GM19463 (cell line): ENCODE measurements around the gene C12orf75.
A peak's percentile ranks its signal among the peaks of the same experiment; 100 is the strongest.
"Not testable (repeated sequence)": the region's sequence is repeated elsewhere in the genome, so short reads cannot be mapped to it uniquely, and the experiment has no call there.

ENCODE experiments used
- ATAC-seq: cut with Tn5 transposase; IDR thresholded peaks from one replicate; pipeline ENCODE4 v1.9.1; 2021; ENCODE audit warnings: mild to moderate bottlenecking, moderate library complexity; ENCODE audit not compliant: unreplicated experiment

C12orf75 gene

GRCh38 chr12:105330283-105330930 lies at the start of gene C12orf75:
TSS of gene C12orf75 (plus strand) at chr12:105330691. CDS start at chr12:105330892, 201 bp downstream.
- peak; percentile 81 for ATAC-seq

- no peak for ATAC-seq
Observed at GRCh38 chr12:105280966-105281693, 49.4 kb upstream of the C12orf75 start.

DNA sequence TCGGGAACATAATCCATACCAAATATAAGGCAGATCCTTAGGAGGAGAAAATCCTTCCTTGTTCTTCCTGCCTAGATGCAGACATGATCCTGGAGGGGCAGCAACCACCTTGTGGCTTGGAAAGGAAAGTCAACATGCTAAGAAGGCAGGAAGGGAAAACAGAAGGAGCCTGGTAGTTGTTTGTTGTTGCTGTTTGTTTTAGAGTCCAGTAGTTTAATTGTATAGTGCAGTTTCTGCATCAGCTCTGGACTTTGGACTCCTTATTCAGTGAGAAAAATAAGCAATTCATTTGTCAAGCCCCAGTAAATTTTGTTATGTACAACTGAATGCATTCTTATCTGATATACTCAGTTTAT lies 48.8 kb upstream of the C12orf75 start:
- ATAC-seq = no peak

- ATAC-seq = no peak
Observed at GRCh38 chr12:105285378-105285777, 45.1 kb upstream of the C12orf75 start.

DNA sequence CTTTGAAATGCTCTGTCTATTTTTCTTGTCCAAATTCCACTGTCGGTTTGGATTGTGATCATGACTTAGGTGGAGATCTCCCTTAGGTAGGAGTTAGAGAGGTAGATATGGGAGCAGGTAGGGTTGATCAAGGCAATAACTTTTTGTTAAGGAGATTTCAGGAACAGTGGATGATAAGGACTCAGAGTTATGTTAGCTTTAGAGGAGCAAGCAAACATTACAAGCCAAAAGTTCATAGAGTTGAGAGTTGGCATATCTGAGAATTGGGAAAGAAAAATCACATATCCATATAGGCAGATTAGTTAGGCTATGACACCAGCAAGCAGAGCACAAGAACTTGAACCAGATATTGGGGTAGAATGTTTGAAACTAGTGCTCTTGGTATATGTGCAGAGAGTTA lies 43.1 kb upstream of the C12orf75 start:
- no peak for ATAC-seq

DNA sequence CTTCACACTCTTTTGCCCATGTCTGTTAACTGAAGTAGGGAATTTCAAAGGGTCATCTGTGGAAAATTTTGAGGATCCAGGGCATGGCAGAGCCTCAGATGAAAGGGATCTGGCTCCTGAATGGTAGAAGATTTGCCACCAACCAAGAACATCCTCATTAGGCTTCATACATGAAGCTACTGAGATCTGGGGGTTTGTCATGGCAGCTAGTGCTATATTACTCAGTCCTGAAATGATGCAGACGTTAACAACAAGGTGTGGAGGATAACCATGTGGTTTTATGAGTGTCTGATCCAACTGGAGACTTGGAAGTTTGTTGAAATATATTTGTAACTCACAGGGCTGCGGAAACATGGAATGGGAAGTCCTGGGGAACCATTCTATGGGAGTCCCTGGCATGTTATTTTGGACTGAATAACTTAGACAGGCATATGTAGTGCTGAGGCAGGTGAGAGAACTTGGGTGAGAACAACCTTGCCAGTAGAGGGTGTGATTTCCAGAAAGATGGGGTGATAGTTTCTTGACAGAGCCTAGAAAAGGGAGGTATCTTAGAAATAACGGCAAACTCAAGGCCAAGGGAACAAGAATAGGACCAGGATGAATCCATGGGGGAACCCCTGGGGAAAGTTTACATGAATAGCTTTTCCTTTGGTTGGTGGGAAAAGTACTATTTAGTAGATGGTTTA lies 42.0 kb upstream of the C12orf75 start:
- ATAC-seq = no peak

GRCh38 chr12:105289114-105289904 lies 41.2 kb upstream of the C12orf75 start:
- ATAC-seq = no peak

DNA sequence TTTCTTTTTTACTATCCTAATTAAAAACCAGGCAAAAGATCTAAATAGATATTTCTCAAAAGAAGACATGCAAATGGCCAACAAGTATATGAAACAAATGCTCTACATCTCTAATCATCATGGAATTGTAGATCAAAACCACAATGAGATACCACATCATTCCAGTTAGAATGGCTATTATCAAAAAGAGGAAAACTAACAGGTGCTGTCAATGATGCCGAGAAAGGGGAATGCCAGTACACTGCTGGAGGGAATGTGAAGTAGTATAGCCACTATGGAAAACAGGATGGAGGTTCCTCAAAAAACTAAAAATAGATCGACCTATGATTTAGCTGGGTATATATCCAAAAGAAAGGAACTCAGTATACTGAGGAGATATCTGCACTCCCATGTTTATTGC lies 39.0 kb upstream of the C12orf75 start:
- ATAC-seq = no peak

- ATAC-seq = no peak
Observed at GRCh38 chr12:105292705-105293104, 37.8 kb upstream of the C12orf75 start.

DNA sequence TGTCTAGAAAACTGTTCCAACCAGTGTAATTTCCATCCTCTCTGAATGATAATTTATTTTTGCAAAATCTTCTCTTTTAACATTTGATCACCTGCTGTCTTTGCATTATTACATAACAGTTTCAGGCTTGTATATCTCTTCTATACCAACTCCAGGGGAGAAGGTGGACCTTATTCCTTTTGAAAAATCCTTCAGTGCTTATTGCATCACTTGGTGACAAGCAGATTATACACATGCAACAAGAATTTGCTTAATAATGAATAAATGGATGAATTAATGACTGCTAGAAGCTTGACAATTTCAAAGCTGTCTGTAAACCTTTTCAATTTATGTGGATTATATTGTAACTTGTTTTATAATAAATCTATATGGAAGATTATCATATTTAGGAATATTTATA lies 37.3 kb upstream of the C12orf75 start:
- ATAC-seq = no peak

- no peak for ATAC-seq
Observed at GRCh38 chr12:105294161-105294560, 36.3 kb upstream of the C12orf75 start.

GRCh38 chr12:105294886-105295479 lies 35.5 kb upstream of the C12orf75 start:
- no peak for ATAC-seq

DNA sequence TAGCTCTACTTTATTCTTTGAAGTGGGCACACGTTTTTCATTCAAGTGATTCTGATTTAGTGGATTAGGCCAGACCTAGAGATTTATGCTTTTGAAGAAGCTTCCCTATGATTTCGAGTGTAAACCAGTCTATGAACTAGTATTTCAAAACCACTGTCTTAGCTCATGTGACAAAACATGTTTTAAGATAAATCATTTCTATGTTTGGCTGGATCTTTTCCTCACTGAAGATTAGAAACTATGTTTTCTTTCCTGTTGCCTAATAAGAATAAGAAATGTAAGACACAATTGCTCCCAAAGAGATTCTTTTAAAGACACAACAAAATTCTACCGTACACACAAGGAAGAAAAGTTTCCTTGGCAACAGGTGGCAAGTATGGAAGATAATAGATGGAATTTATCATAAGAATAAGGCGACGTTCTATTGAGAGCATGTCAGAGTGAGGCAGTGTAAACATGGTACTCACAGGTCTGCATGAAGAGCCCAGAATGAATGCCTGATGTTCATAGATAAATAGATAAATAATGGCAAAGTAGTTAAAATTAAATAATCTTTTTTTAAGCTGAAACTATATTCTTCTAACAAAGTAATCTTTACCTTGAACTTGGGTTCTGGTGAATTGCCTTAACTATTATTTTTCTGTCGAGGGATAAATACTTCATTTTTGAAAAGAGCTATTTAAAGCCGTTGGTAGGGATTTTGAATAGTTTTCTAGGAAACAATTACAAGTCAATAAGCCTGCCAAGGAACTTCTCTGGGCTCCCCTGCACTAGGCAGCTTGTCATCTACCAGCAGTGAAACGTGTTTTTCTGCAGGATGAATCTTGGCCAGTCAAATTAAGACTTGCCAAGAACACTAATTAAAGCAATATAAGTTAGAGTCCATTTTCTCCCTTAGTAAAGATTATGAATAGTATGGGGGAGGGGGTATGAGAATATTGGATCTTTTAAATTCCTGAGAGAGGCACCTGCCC lies 34.1 kb upstream of the C12orf75 start:
- no peak for ATAC-seq

DNA sequence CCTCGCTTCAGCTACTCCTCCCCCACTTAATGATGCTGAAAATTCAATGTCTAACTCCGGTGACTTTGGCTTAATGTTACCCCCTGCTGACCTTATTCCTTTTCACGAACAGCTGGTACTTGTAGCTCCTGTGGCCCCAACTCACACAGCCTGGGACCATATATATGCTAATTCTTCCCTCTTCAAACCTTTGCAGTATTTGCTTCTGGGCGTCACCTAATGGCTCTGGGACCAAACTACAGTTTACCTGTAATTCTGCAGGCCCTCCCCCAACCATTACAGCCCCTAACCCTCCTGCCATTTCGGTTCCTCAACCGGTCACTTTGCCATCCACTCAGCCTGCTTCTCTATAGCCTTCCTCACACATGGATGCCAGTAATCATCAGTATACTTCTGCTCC lies 29.6 kb upstream of the C12orf75 start:
- no peak for ATAC-seq

DNA sequence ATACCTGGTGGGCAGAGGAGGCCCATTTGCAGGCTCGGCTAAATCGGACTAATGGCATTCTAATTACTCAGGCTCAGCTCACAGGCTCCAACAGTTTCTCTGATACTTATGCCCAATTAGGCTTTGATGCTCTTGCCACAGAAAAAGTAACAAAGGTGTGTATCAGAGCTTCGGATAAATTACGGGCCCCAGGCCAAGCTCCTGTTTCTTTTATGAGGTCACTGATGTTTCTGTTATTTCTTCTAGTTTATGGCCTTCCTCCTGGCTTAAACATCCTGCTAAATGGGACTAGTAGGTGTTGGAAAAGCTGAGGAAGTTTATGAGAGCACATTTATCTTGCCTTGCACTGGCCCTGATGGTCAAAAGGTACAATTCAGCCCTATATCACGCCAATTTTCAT lies 28.8 kb upstream of the C12orf75 start:
- no peak for ATAC-seq

- not testable (repeated sequence) for ATAC-seq
Observed at GRCh38 chr12:105302986-105303385, 27.5 kb upstream of the C12orf75 start.

DNA sequence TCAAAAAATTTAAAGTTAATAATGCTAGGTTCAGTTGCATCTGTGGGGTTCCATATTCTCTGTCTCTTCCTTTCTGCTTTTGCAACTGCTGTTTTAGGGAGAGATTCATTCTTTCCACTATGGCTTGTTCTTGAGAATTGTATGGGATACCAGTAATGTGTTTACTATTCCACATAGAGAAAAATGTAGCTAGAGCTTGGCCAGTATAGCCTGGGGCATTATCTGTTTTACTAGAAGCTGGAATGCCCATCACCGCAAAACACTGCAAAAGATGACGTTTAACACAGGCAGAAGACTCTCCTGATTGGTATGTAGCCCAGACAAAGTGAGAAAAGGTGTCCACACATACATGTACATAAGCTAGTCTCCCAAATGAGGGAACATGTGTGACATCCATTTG lies 25.9 kb upstream of the C12orf75 start:
- ATAC-seq = not testable (repeated sequence)

DNA sequence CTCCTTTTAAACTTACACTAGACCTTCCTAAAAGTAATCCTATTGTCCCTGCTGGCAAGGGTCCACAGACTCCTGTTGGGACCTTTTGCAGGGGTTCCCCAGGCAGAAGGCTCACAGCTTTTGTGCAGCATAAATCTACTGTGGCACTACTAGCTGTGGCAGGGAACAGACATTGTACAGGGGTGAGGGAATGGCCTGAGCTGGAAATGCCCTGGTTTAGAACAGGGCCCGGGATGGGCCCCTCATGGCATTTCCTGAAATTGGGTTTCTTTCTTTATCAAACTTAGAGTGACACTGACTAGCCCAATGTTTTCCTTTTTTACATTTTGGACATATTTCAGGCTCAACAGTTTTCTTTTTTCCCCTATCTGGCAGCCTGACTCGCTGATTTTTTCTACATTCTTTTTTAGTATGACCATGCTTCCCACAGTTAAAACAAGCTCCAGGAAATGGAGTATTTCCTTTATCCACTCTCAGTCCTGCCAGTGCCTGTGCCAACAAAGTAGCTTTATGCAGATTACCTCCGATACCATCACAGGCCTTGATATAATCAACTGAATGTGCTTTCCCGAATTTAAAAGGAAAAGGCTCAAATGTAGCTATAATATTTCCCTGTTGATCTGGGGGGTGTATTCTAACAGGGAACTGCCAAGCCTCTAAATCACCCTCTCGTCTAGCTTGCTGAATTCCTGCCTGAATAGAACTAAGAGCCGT lies 22.7 kb upstream of the C12orf75 start:
- ATAC-seq = not testable (repeated sequence)

- ATAC-seq = not testable (repeated sequence)
Observed at GRCh38 chr12:105308839-105309238, 21.7 kb upstream of the C12orf75 start.
